H1 (cell line): Measurements from ENCODE around the gene SLC2A3. TPM values are rescaled to one million over a fixed set of nuclear protein-coding genes. Genes with fewer than 3 reads are reported as not detected.
A peak's percentile ranks its signal among the peaks of the same experiment; 100 is the strongest.
"Not testable (repeated sequence)": the region's sequence is repeated elsewhere in the genome, so short reads cannot be mapped to it uniquely, and the experiment has no call there.

Experiments used
- CTCF ChIA-PET: fragments of 300-600 bp; sonication (Branson Sonifier 250); formaldehyde crosslinking; loops from one replicate; lab custom pipeline; 2021; ENCODE audit not compliant: partially characterized antibody; lab: Charles Lee
- POLR2A ChIA-PET: fragments of 300-600 bp; sonication (Branson Sonifier 250); formaldehyde crosslinking; loops from one replicate; lab custom pipeline; 2021; ENCODE audit warnings: inconsistent platforms; ENCODE audit not compliant: partially characterized antibody; lab: Charles Lee
- DNase-seq, 2 experiments: peaks; one replicate each; pipeline versions ENCODE4 v3.0.0 to v3.0.0-alpha.2; 2010 to 2022; ENCODE audit warnings: low spot score in 2 of 2, low read depth in 1 of 2, mixed read lengths in 1 of 2
- FAIRE-seq: peaks from 2 replicates; lab custom pipeline; 2011; peaks lifted over from hg19 to GRCh38; lab: Jason Lieb, UNC
- H2AFZ ChIP-seq: 2 replicates; pipeline ENCODE4 v1.8.1; 2012; ENCODE audit warnings: low read length, inconsistent platforms
- H2AK5ac ChIP-seq: 2 replicates; pipeline ENCODE4 v1.6.1; 2013; ENCODE audit warnings: low read depth, low read length
- H2BK120ac ChIP-seq: replicated peaks from 2 replicates; pipeline ENCODE3; 2013; ENCODE audit warnings: low read depth, low read length, inconsistent platforms
- H2BK12ac ChIP-seq: 2 replicates; pipeline ENCODE4 v1.6.1; 2013; ENCODE audit warnings: low read depth, low read length
- H2BK15ac ChIP-seq: 2 replicates; pipeline ENCODE4 v1.6.1; 2013; ENCODE audit warnings: low read length
- H2BK20ac ChIP-seq: 2 replicates; pipeline ENCODE4 v1.6.1; 2013; ENCODE audit warnings: low read length
- H2BK5ac ChIP-seq: 2 replicates; pipeline ENCODE4 v1.6.1; 2013; ENCODE audit warnings: low read depth, low read length
- H3K14ac ChIP-seq: 2 replicates; pipeline ENCODE4 v1.6.1; 2013; ENCODE audit warnings: inconsistent platforms; ENCODE audit not compliant: insufficient read length
- H3K18ac ChIP-seq: 2 replicates; pipeline ENCODE4 v1.6.1; 2013; ENCODE audit warnings: low read length; ENCODE audit errors: extremely low read depth
- H3K23ac ChIP-seq: 2 replicates; pipeline ENCODE4 v1.6.1; 2013; ENCODE audit warnings: inconsistent platforms; ENCODE audit not compliant: insufficient read length
- H3K23me2 ChIP-seq: 2 replicates; pipeline ENCODE4 v1.6.1; 2013; ENCODE audit warnings: low read depth, low read length
- H3K27ac ChIP-seq: 2 replicates; pipeline ENCODE4 v1.6.1; 2011; ENCODE audit warnings: low read depth, low read length, inconsistent platforms
- H3K27me3 ChIP-seq, 4 experiments: replicated peaks in 1 of 4; 1 replicate in 1 of 4; 2 replicates in 3 of 4; pipeline versions ENCODE4 v1.6.1 to v1.8.1; 2011 to 2013; ENCODE audit warnings: low read length in 3 of 4, mild to moderate bottlenecking in 3 of 4, inconsistent platforms in 2 of 4, mixed read lengths in 2 of 4, moderate library complexity in 1 of 4; ENCODE audit not compliant: control insufficient read depth in 3 of 4, insufficient read depth in 3 of 4; ENCODE audit errors: extremely low read depth in 1 of 4
- H3K36me3 ChIP-seq, 4 experiments: 2 replicates each; pipeline versions ENCODE4 v1.6.1 to v1.8.1; 2011 to 2013; ENCODE audit warnings: mild to moderate bottlenecking in 4 of 4, low read length in 3 of 4, moderate library complexity in 2 of 4, control low read depth in 1 of 4, inconsistent platforms in 1 of 4; ENCODE audit not compliant: insufficient read depth in 4 of 4, control insufficient read depth in 2 of 4
- H3K4ac ChIP-seq: replicated peaks from 2 replicates; pipeline ENCODE3; 2013; ENCODE audit warnings: low read length, low read depth, mixed read lengths, inconsistent platforms; ENCODE audit not compliant: insufficient read length
- H3K4me1 ChIP-seq, 4 experiments: replicated peaks in 1 of 4; 1 replicate in 1 of 4; 2 replicates in 3 of 4; pipeline versions ENCODE4 v1.6.1 to v1.8.1; 2011 to 2013; ENCODE audit warnings: low read length in 3 of 4, inconsistent platforms in 2 of 4, mixed read lengths in 1 of 4; ENCODE audit not compliant: insufficient read depth in 4 of 4, control insufficient read depth in 3 of 4
- H3K4me2 ChIP-seq, 2 experiments: 2 replicates each; pipeline versions ENCODE4 v1.6.1 to v1.8.1; 2011 to 2013; ENCODE audit warnings: low read depth in 2 of 2, low read length in 2 of 2, control low read depth in 1 of 2, inconsistent platforms in 1 of 2, mild to moderate bottlenecking in 1 of 2; ENCODE audit not compliant: insufficient read depth in 1 of 2
- H3K4me3 ChIP-seq, 4 experiments: fragments of 200-600, 300-600 bp in 1 of 4; sonication (generic), shearing (Covaris generic), sonication (Bioruptor Twin) in 1 of 4; 2 replicates each; pipeline versions ENCODE4 v1.5.1 to v1.8.1; 2011 to 2016; ENCODE audit warnings: low read length in 4 of 4, low read depth in 3 of 4, control low read depth in 2 of 4, inconsistent platforms in 2 of 4, mild to moderate bottlenecking in 2 of 4, mixed read lengths in 1 of 4, moderate library complexity in 1 of 4; ENCODE audit not compliant: insufficient read depth in 2 of 4; ENCODE audit errors: extremely low read depth in 1 of 4
- H3K56ac ChIP-seq: replicated peaks from 2 replicates; pipeline ENCODE3; 2013; ENCODE audit warnings: low read depth, mild to moderate bottlenecking, mixed read lengths, low read length, inconsistent platforms; ENCODE audit not compliant: insufficient read length
- H3K79me1 ChIP-seq: 2 replicates; pipeline ENCODE4 v1.6.1; 2013; ENCODE audit warnings: low read depth, low read length, control low read depth
- H3K79me2 ChIP-seq, 2 experiments: 2 replicates each; pipeline versions ENCODE4 v1.6.1 to v1.8.1; 2012 to 2013; ENCODE audit warnings: low read length in 2 of 2, mild to moderate bottlenecking in 2 of 2, inconsistent platforms in 1 of 2; ENCODE audit not compliant: insufficient read depth in 2 of 2, control insufficient read depth in 1 of 2
- H3K9ac ChIP-seq, 4 experiments: replicated peaks in 1 of 4; 1 replicate in 1 of 4; 2 replicates in 3 of 4; pipeline versions ENCODE4 v1.6.1 to v1.8.1; 2011 to 2013; ENCODE audit warnings: low read depth in 3 of 4, low read length in 3 of 4, control low read depth in 2 of 4, mild to moderate bottlenecking in 2 of 4, moderate library complexity in 2 of 4, inconsistent platforms in 1 of 4; ENCODE audit errors: extremely low read depth in 1 of 4
- H3K9me3 ChIP-seq, 2 experiments: 2 replicates each; pipeline versions ENCODE4 v1.6.1 to v1.8.1; 2012 to 2013; ENCODE audit warnings: mild to moderate bottlenecking in 2 of 2, moderate library complexity in 2 of 2, control low read depth in 1 of 2, inconsistent platforms in 1 of 2, low read depth in 1 of 2, low read length in 1 of 2, mixed read lengths in 1 of 2; ENCODE audit not compliant: insufficient read depth in 2 of 2
- H4K20me1 ChIP-seq, 2 experiments: replicated peaks in 1 of 2; 2 replicates each; pipeline versions ENCODE3 to v1.8.1; 2011 to 2013; ENCODE audit warnings: inconsistent platforms in 2 of 2, low read length in 2 of 2, mild to moderate bottlenecking in 1 of 2; ENCODE audit not compliant: insufficient read depth in 2 of 2, control insufficient read depth in 1 of 2
- H4K5ac ChIP-seq: 2 replicates; pipeline ENCODE4 v1.6.1; 2013; ENCODE audit warnings: low read length, low read depth, mixed read lengths, inconsistent platforms; ENCODE audit not compliant: insufficient read length
- H4K8ac ChIP-seq: 2 replicates; pipeline ENCODE4 v1.8.0; 2013; ENCODE audit warnings: mild to moderate bottlenecking, moderate library complexity, low read length, inconsistent platforms; ENCODE audit not compliant: insufficient read depth; ENCODE audit errors: extremely low read depth
- H4K91ac ChIP-seq: replicated peaks from 2 replicates; pipeline ENCODE3; 2013; ENCODE audit warnings: low read length, mixed read lengths, inconsistent platforms; ENCODE audit not compliant: insufficient read length
- WGBS, 2 experiments: shearing (Covaris generic) in 1 of 2; methylation state at CpG; one replicate each; pipeline versions ENCODE4 v1.1.6 to v1.1.7; 2013 to 2015; ENCODE audit warnings: low lambda C conversion rate in 2 of 2, mixed read lengths in 2 of 2, inconsistent platforms in 1 of 2, low coverage in 1 of 2, missing lambda C conversion rate in 1 of 2; ENCODE audit not compliant: insufficient replicate concordance in 2 of 2, insufficient coverage in 1 of 2, insufficient read length in 1 of 2; ENCODE audit errors: extremely low coverage in 1 of 2, missing lambda C conversion rate in 1 of 2; 5-methylcytosine and 5-hydroxymethylcytosine counted together
- polyA plus RNA-seq, 7 experiments: library from polyadenylated mRNA; depleted of rRNA in 3 of 7; stranded (reverse) in 5 of 7; unstranded in 2 of 7; fragments of >200 nt in 5 of 7; fragments of 200-250 nt in 2 of 7; gene quantifications; 1 replicate in 5 of 7; 2 replicates in 1 of 7; 4 replicates in 1 of 7; pipeline versions ENCODE4 v1.2.1 to v1.2.3, GENCODE V29; 2011 to 2013; ENCODE audit warnings: missing spikeins in 2 of 7, mixed read lengths in 2 of 7
- total RNA-seq: library from RNA; stranded (reverse); fragmentation: NEBNext Ultra II Directional; extraction: Animal tissue kit (Norgen Biotek cat#: 25700); gene quantifications from 2 replicates; pipeline ENCODE4 v1.2.1, GENCODE V29; 2021

The SLC2A3 gene
- total and polyA plus RNA-seq, 2 of the 8 experiments (the other 6 are each of a cell fraction or from before 2014, with no cell fraction given): 417 to 688 TPM

DNA sequence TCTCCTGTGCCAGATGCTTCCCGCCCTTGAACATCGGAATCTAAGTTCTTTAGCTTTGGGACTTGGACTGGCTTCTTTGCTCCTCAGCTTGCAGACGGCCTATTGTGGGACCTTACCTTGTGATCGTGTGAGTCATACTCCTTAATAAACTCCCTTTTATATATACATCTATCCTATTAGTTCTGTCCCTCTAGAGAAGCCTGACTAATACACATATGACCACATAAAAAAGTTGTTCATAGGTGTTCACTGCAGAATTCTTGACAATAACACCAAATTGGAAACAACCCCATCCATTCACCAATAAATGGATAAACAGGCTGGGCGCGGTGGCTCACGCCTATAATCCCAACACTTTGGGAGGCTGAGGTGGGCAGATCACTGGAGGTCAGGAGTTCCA is 25.9 kb downstream of the SLC2A3 start:
- not testable (repeated sequence) for H3K4me3 ChIP-seq, H3K27me3 ChIP-seq, H3K79me2 ChIP-seq, H3K9ac ChIP-seq, H2AK5ac ChIP-seq, FAIRE-seq, DNase-seq, H3K79me1 ChIP-seq, H4K91ac ChIP-seq, H2AFZ ChIP-seq, H3K27ac ChIP-seq, H3K18ac ChIP-seq, H3K23ac ChIP-seq, H4K8ac ChIP-seq, H3K56ac ChIP-seq, H2BK120ac ChIP-seq, H3K36me3 ChIP-seq, H3K4me2 ChIP-seq, H3K23me2 ChIP-seq, H3K14ac ChIP-seq, H4K5ac ChIP-seq, H4K20me1 ChIP-seq, H3K4ac ChIP-seq, H3K9me3 ChIP-seq
- Histone ChIP-seq H3K4me1 (peaks cover 2 to 10% (median 6%) of the 10 kb centered on the region in 4 experiments; a peak in 5 of 7 replicates), H2BK20ac (peak overlapping the region; percentile 100), H2BK12ac (peak overlapping the region; percentile 96), H2BK15ac (peak overlapping the region; percentile 61; the same call in 1 of the 2 replicates), H2BK5ac (peak overlapping the region; percentile 52; the same call in 1 of the 2 replicates)
- WGBS, 2 experiments: 92% methylated on average over 7 of the region's 7 CpGs; no CpG with 5 or more reads in 1 of the 2 experiments
- ChIA-PET POLR2A (interaction anchor here (0.8 to 2.1 kb wide), 7 partner anchors 11 to 59 kb away, joined by 3 to 10 read pairs (median 3); no protein-coding TSS in a partner anchor), CTCF (interaction anchor here (1.0 to 2.0 kb wide), 3 partner anchors 16 to 128 kb away, joined by 3 to 5 read pairs (median 3); no protein-coding TSS in a partner anchor)
